Thymus (tissue), 11 donors: ENCODE data around the gene CKB. TPM values are rescaled to one million over a fixed set of nuclear protein-coding genes. Genes with fewer than 3 reads are reported as not detected.

Experiments
- DNase-seq, 9 donors: peaks; one replicate each; pipeline ENCODE4 v3.0.0-alpha.2; 2013; ENCODE audit warnings: low spot score in 9 of 9, low read depth in 6 of 9, missing footprints in 1 of 9
- H3K27ac ChIP-seq, 2 donors: one replicate each; pipeline ENCODE4 v1.5.1; 2013; ENCODE audit warnings: control low read depth in 1 of 2, low read depth in 1 of 2, low read length in 1 of 2, mild to moderate bottlenecking in 1 of 2, moderate library complexity in 1 of 2
- H3K27me3 ChIP-seq, 2 donors: one replicate each; pipeline ENCODE4 v1.5.1; 2013; ENCODE audit warnings: low read length in 1 of 2; ENCODE audit not compliant: control insufficient read depth in 2 of 2, insufficient read depth in 1 of 2
- H3K36me3 ChIP-seq, 2 donors: one replicate each; pipeline ENCODE4 v1.5.1; 2013; ENCODE audit warnings: low read length in 1 of 2, mild to moderate bottlenecking in 1 of 2, moderate library complexity in 1 of 2; ENCODE audit not compliant: control insufficient read depth in 2 of 2, insufficient read depth in 2 of 2
- H3K4me1 ChIP-seq, 2 donors: one replicate each; pipeline ENCODE4 v1.5.1; 2013; ENCODE audit warnings: low read length in 2 of 2; ENCODE audit not compliant: control insufficient read depth in 2 of 2, insufficient read depth in 2 of 2
- H3K4me3 ChIP-seq, 2 donors: one replicate each; pipeline ENCODE4 v1.5.1; 2013; ENCODE audit warnings: low read length in 2 of 2, control low read depth in 1 of 2, mild to moderate bottlenecking in 1 of 2
- H3K9me3 ChIP-seq, 2 donors: one replicate each; pipeline ENCODE4 v1.5.1; 2013; ENCODE audit warnings: low read length in 1 of 2, mild to moderate bottlenecking in 1 of 2; ENCODE audit not compliant: control insufficient read depth in 2 of 2, insufficient read depth in 1 of 2
- WGBS: extraction: QIAGEN DNeasy Blood & Tissue Kit; methylation state at CpG from one replicate; pipeline ENCODE4 v1.1.7; 2013; 5-methylcytosine and 5-hydroxymethylcytosine counted together
- polyA plus RNA-seq: library from polyadenylated mRNA; stranded (reverse); fragments of 200-250 nt; gene quantifications from one replicate; pipeline ENCODE4 v1.2.3, GENCODE V29; 2013
- total RNA-seq: library from RNA; stranded (reverse); fragments of 120-200 nt; gene quantifications from one replicate; pipeline ENCODE4 v1.2.4, GENCODE V29; 2013
- donor health status: healthy.

CKB gene
- total and polyA plus RNA-seq, 2 donors: 8.6 to 37.9 TPM

GRCh38 chr14:103501041-103501870 is 21.4 kb downstream of the CKB start:
- no peak overlapping the region for H3K27ac ChIP-seq
- no peaks in the 10 kb centered on the region for H3K27me3 ChIP-seq
- WGBS: 93% methylated on average over 11 of the region's 11 CpGs
- no peaks in the 10 kb centered on the region for H3K4me1 ChIP-seq
- no peaks in the 10 kb centered on the region for H3K9me3 ChIP-seq
- peaks cover 59 to 62% of the 10 kb centered on the region in 2 donors for H3K36me3 ChIP-seq
- H3K4me3 ChIP-seq: no peak overlapping the region
- no peak for DNase-seq

- Histone ChIP-seq H3K27me3 (no peaks in the 10 kb centered on the region), H3K4me3 (no peak overlapping the region), H3K4me1 (no peaks in the 10 kb centered on the region), H3K36me3 (peaks cover 61 to 68% of the 10 kb centered on the region in 2 donors), H3K9me3 (no peaks in the 10 kb centered on the region), H3K27ac (no peak overlapping the region)
- 62% methylated on average over 17 of the region's 17 CpGs for WGBS
- peak in 8 of 9 donors; percentile 33 to 73 (median 53) for DNase-seq
These were observed 22.3 kb downstream of the CKB start for GRCh38 chr14:103500148-103500990.

DNA sequence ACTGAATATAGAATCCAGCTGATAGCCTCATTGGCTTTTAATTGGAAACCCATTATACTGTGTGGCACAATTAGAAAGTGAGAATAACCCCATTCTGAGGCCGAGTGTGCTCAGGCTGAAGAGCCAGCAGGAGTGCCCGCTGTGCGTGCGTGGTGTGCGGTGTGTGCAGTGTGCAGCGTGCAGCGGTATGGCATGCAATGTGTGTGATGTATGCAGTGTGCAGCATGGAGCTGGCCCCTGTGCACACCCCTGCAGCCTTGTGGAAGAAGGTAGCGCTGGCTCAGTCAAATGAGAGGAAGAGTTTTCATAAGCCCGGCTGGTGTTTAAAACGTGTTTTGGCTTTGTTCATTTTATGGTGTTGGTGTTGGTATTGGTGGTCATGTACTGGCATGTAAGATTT is 22.9 kb downstream of the CKB start:
- Histone ChIP-seq H3K4me1 (no peaks in the 10 kb centered on the region), H3K36me3 (peaks cover 61 to 68% of the 10 kb centered on the region in 2 donors), H3K27ac (no peak overlapping the region), H3K4me3 (no peak overlapping the region), H3K27me3 (no peaks in the 10 kb centered on the region), H3K9me3 (no peaks in the 10 kb centered on the region)
- WGBS: 84% methylated on average over 10 of the region's 10 CpGs
- no peak for DNase-seq

DNA sequence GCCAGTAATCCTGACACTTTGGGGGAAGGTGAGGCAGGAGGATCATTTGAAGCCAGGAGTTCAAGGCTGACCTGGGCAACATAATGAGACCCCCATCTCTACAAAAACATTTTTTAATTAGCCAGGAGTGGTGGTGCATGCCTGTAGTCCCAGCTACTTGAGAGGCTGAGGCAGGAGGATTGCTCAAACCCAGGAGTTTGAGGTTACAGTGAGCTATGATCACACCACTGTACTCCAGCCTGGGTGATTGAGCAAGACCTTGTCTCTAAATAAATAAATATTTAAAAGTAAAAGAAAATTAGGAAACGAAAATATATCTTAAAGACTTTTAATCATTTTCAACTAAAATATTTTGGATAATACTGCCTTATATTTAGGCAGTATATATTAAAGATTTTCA is 25.9 kb downstream of the CKB start:
- Histone ChIP-seq H3K27ac (no peak overlapping the region), H3K27me3 (no peaks in the 10 kb centered on the region), H3K4me3 (no peak overlapping the region), H3K9me3 (no peaks in the 10 kb centered on the region), H3K36me3 (peaks cover 53 to 59% of the 10 kb centered on the region in 2 donors), H3K4me1 (no peaks in the 10 kb centered on the region)
- no peak for DNase-seq
- WGBS: 51% methylated on average over 1 of the region's 1 CpG

DNA sequence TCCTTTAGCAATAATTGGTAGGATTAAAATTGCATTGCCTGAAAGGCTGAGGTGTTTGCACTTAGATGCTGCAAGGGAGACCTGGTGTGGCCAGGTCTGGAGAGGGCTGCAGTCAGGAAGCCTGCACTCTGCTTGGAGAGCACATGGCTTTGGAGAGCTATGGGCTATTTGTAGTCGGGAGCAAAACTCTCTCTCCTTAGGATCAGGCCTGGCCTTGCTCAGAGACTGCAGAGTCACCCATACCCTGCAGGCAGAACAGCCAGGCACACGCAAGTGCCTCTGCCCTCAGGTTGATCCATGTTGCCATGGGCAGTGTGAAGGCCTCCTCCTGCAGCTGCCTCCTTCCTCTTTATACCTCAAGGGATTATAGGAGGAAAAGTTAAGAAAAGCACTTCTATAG is 26.8 kb downstream of the CKB start:
- Histone ChIP-seq H3K9me3 (no peaks in the 10 kb centered on the region), H3K4me1 (no peaks in the 10 kb centered on the region), H3K27ac (no peak overlapping the region), H3K4me3 (no peak overlapping the region), H3K27me3 (no peaks in the 10 kb centered on the region), H3K36me3 (peaks cover 52 to 54% of the 10 kb centered on the region in 2 donors)
- WGBS: 95% methylated on average over 2 of the region's 2 CpGs
- DNase-seq: no peak

GRCh38 chr14:103492156-103492925 is 30.3 kb downstream of the CKB start:
- DNase-seq: no peak
- no peaks in the 10 kb centered on the region for H3K9me3 ChIP-seq
- no peaks in the 10 kb centered on the region for H3K27me3 ChIP-seq
- no peak overlapping the region for H3K27ac ChIP-seq
- no peak overlapping the region for H3K4me3 ChIP-seq
- H3K4me1 ChIP-seq: no peaks in the 10 kb centered on the region
- peaks cover 53 to 63% of the 10 kb centered on the region in 2 donors for H3K36me3 ChIP-seq
- 93% methylated on average over 6 of the region's 6 CpGs for WGBS

GRCh38 chr14:103491691-103492090 is 30.9 kb downstream of the CKB start:
- H3K27me3 ChIP-seq: no peaks in the 10 kb centered on the region
- DNase-seq: no peak
- H3K36me3 ChIP-seq: peaks cover 58 to 68% of the 10 kb centered on the region in 2 donors
- H3K4me3 ChIP-seq: no peak overlapping the region
- WGBS: 97% methylated on average over 10 of the region's 10 CpGs
- H3K27ac ChIP-seq: no peak overlapping the region
- no peaks in the 10 kb centered on the region for H3K4me1 ChIP-seq
- no peaks in the 10 kb centered on the region for H3K9me3 ChIP-seq

GRCh38 chr14:103489621-103490020 is 33.0 kb downstream of the CKB start:
- 97% methylated on average over 2 of the region's 2 CpGs for WGBS
- no peak overlapping the region for H3K27ac ChIP-seq

More at GRCh38 chr14:103489621-103490020, 33.0 kb downstream of the CKB start:
- no peaks in the 10 kb centered on the region for H3K4me1 ChIP-seq
- peaks cover 45 to 63% of the 10 kb centered on the region in 2 donors for H3K36me3 ChIP-seq
- no peak for DNase-seq
- H3K9me3 ChIP-seq: no peaks in the 10 kb centered on the region
- no peaks in the 10 kb centered on the region for H3K27me3 ChIP-seq
- H3K4me3 ChIP-seq: no peak overlapping the region
